ENCODE results near the gene MKKS.
"Not testable (repeated sequence)": the region's sequence is repeated elsewhere in the genome, so short reads cannot be mapped to it uniquely, and the experiment has no call there.

Gene MKKS

DNA sequence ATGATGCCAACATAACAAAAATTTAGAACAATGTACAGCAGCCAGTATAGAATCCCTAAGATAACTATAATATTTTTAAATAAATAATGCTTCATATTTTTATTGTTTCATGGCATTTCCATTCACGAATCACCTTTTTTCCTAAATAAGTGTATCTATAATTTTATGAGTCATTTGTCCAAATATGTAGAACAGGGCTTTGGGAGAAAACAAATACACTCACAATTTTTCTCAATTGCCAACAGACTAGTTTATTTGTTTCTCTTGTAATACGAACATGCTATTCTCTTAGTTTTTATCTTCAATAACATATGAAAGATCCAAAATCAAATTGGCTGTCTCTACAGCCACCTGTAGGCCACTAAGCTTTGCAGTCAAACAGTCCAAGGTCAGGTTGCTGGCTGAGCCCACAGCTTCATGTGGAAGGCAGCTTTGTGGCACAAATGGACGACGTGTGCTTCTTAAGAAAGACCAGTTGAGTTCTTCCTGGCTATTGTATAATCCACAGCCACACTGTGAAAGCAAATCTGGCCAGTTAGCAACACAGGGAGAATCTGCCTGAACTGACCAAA, 29.0 kb downstream of the MKKS start:
- TF ChIP-seq, protein P1, sequence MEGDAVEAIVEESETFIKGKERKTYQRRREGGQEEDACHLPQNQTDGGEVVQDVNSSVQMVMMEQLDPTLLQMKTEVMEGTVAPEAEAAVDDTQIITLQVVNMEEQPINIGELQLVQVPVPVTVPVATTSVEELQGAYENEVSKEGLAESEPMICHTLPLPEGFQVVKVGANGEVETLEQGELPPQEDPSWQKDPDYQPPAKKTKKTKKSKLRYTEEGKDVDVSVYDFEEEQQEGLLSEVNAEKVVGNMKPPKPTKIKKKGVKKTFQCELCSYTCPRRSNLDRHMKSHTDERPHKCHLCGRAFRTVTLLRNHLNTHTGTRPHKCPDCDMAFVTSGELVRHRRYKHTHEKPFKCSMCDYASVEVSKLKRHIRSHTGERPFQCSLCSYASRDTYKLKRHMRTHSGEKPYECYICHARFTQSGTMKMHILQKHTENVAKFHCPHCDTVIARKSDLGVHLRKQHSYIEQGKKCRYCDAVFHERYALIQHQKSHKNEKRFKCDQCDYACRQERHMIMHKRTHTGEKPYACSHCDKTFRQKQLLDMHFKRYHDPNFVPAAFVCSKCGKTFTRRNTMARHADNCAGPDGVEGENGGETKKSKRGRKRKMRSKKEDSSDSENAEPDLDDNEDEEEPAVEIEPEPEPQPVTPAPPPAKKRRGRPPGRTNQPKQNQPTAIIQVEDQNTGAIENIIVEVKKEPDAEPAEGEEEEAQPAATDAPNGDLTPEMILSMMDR (IDR thresholded peaks at IDR 0.05; ENCODE audit: low read depth, low read length, missing control alignments), result no peak
- H3K4me3 ChIP-seq (replicated peaks; ENCODE audit: low read depth, low read length), result no peak overlapping the region
- no peak for DNase-seq (ENCODE audit: extremely low read depth, low read depth)

DNA sequence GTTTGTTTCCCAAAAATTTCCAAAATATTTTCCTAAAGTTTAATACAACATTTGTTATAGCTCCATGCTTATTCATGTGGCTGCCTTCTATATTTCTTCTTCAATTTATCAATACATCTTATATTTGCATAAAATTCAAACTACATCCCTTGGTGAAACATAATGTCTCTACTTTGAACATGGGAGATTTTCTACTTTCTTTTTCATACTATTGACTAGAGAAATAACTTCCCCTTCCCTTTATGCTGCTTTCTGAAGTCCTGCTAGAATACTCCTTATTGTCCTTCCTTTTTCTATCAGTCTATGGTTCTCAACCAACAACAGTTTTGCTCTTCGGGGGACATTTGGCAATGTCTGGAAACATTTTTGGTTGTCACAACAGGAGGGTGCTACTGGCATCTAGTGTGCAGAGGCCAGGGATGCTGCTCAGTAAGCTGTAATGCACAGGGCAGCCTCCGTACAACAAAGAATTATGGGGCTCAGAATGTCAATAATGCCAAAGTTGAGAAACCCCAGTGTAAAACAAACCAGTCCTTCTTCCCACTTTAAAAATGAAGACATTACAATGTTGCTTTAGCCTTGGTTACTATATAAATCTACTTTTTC, 29.9 kb downstream of the MKKS start:
- no peak for DNase-seq (ENCODE audit: extremely low read depth, low read depth)
- H3K4me3 ChIP-seq (replicated peaks; ENCODE audit: low read depth, low read length), result no peak overlapping the region
- TF ChIP-seq, protein P1 (IDR thresholded peaks at IDR 0.05; ENCODE audit: low read depth, low read length, missing control alignments), result no peak

DNA sequence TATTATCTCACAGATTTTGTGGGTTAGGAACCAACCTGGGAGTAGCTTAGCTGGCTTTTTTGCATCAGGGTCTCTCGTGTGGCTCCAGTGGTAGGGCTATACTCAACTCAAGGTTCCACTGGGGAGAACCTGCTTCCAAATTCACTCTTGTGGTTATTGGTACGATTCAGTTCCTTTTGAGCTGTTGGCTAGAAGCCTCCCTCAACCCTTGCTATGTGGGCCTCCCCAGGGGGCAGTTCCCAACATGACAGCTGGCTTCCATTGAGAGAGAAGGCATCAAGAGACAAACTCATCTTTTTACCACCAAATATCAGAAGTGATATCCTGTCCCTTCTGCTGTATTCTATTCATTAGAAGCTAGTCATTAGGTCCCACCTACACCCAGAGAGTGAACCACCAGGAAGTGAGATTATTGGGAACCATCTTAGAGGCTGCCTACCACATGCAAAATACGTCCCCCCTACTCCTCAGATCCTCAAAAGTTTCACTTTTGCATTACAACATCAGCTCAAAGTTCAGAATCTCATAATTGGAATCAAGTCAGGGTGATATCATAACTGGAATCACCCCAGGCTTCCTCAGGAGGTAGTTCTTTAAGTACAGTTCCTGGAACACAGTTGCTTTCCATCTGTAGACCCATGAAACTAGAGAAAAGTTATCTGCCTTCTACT, 30.9 kb downstream of the MKKS start:
- H3K4me3 ChIP-seq (replicated peaks; ENCODE audit: low read depth, low read length), result no peak overlapping the region
- DNase-seq (ENCODE audit: extremely low read depth, low read depth), result no peak
- TF ChIP-seq, protein P1 (IDR thresholded peaks at IDR 0.05; ENCODE audit: low read depth, low read length, missing control alignments), result no peak

DNA sequence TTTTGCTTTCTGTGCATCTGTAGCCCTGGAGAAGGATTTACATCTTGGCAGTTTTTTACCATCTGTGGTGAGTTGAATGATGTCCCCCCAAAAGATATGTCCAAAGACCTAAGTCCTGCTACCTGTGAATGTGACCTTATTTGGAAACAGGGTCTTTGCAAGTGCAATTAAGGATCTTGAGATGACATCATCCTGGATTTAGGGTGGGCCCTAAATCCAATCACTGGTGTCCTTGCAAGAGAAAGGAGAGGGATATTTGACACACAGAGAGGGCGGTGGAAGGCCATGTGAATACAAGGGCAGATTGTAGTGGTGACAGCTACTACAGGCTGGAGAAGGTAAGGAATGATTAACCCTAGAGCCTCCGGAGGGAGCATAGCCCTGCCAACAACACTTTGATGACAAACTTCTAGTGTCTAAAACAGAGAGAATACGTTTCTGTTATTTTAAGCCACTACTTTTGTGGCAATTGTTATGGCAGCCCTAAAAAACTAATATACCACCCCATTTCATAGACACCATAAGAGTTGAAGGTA, 35.1 kb downstream of the MKKS start:
- TF ChIP-seq, protein P1 (IDR thresholded peaks at IDR 0.05; ENCODE audit: low read depth, low read length, missing control alignments), result no peak
- no peak for DNase-seq (ENCODE audit: extremely low read depth, low read depth)
- H3K4me3 ChIP-seq (replicated peaks; ENCODE audit: low read depth, low read length), result no peak overlapping the region

DNA sequence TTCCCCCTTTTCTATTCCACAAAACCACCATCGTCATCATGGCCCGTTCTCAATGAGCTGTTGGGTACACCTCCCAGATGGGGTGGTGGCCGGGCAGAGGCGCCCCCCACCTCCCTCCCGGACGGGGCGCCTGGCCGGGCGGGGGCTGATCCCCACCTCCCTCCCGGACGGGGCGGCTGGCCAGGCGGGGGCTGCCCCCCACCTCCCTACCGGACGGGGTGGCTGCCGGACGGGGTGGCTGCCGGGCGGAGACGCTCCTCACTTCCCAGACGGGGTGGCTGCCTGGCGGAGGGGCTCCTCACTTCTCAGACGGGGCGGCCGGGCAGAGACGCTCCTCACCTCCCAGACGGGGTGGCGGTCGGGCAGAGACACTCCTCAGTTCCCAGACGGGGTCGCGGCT, 39.3 kb downstream of the MKKS start:
- H3K4me3 ChIP-seq (replicated peaks; ENCODE audit: low read depth, low read length); DNase-seq (ENCODE audit: extremely low read depth, low read depth): not testable (repeated sequence)

DNA sequence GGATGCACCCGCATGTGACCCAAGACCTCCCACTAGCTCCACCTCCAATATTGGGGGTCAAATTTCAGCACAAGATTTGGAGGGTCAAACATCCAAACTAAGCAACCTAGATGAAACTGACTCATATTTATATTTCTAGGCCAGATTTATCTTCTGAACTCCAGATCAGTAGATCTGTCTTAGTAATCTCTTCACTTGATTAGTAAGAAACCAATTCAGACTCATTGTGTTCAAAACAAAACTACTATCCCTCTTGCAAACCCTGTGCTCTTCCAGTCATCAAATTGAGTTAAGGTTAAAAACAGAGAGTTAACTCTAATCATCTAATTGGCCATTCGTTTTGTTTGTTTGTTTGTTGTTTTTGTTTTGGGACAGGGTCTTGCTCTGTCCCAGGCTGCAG, 43.3 kb downstream of the MKKS start:
- TF ChIP-seq, protein P1 (IDR thresholded peaks at IDR 0.05; ENCODE audit: low read depth, low read length, missing control alignments), result no peak
- no peak overlapping the region for H3K4me3 ChIP-seq (replicated peaks; ENCODE audit: low read depth, low read length)
- DNase-seq (ENCODE audit: extremely low read depth, low read depth), result no peak

DNA sequence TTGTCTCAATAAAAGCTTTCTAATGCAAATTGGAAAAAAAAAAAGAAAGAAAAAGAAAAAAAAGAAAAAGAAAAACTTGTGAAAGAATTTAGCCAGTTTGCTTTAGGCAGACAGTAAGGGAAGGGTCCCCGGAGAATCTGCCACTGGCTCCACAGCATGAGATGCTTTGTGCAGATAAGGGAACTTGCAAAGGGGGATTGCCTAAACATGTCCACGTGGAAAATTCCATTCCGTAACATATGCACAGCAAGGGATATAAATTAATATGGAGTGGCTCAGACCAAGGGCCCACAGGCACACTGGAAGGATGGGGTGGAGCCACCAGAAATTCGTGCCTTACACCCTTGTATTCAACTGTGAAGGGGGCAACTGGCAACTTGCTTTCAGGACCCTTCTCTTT, 45.4 kb downstream of the MKKS start:
- DNase-seq (ENCODE audit: extremely low read depth, low read depth), result no peak
- H3K4me3 ChIP-seq (replicated peaks; ENCODE audit: low read depth, low read length), result no peak overlapping the region
- TF ChIP-seq, protein P1 (IDR thresholded peaks at IDR 0.05; ENCODE audit: low read depth, low read length, missing control alignments), result no peak

Measured in HFF-Myc (cell line).